NCI-H2107 treated with DMSO at 0.1 percent for 48 hours (cell line): ENCODE results near the gene ESYT2.
A peak's percentile ranks its signal among the peaks of the same experiment; 100 is the strongest.

ENCODE experiments used
- DNase-seq: peaks from one replicate; lab custom pipeline; 2025; ENCODE audit not compliant: unreplicated experiment; lab: John Stamatoyannopoulos, UW

Gene ESYT2

DNA sequence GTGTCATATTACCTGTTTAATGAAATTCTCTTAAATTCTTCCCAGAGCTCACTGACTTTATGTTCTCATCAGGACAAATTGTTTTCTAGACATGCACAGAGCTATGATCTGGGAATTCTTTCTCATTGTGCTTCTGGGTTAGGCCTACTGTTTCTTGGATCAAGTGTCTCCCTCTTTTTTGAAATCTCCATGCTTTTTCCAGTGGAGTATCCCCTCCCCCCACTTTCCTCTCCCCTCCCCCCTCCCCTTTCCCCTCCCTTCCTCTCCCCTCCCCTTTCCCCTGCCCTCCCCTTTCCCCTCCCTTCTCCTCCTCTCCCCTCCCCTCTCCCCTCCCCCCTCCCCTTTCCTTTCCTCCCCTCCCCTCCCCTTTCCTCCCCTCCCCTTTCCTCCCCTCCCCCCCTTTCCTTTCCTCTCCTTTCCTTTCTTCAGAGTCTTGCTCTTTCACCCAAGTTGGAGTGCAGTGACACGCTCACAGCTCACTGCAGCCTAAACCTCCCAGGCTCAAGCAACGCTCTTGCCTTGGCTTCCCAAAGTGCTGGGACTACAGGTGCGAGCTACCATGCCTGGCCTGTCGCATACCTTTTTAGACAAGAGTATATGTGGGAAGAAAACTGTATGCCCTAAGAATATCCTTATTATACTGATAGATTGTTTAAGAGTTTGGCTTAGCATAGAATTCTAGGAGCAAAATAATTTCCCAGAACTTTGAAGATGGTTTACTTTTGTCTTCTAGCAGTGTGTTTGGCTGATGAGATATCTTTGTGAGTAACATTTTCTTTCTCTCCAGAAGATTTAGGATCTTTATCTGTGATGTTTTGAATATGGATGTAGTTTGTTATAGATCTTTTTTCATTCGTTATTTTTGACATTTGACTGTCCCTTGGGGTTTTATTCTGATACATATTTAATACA is 29.5 kb upstream of the ESYT2 start:
- no peak for DNase-seq

DNA sequence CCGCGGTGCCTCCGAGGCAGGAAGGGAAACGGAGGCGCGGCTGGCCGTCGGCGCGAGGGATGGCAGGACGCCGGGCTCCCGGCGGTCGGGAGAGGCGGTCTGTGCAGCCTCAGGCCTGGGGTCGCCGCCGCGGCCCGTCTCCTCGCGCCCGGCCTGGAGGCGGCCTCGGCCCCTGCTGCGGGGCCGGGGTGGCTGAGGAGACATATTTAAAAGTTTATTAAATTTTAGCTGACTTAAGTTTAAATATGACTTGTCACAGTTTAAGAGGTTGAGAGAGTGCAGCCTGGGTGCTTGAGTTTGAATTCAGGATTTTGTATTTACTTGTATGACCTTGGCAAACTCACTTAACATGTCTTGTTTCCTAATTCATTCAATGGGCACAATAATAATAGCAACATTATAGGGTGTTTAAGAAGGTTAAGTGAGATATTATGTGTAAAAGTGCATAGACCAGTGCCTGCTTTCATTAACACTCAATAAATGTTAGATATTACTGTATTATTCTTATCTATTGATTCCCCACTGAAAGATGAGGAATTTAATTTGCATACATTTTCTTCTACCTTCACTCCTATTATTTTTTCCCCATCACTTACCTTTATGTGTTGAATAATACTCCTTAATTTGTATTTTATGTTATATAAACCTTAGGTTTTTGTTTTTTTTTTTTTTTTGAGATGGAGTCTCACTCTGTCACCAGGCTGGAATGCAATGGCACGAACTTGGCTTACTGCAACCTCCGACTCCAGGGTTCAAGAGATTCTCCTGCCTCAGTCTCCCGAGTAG is 27.8 kb upstream of the ESYT2 start:
- no peak for DNase-seq

GRCh38 chr7:158854681-158855081 is 25.4 kb upstream of the ESYT2 start:
- DNase-seq = no peak

DNA sequence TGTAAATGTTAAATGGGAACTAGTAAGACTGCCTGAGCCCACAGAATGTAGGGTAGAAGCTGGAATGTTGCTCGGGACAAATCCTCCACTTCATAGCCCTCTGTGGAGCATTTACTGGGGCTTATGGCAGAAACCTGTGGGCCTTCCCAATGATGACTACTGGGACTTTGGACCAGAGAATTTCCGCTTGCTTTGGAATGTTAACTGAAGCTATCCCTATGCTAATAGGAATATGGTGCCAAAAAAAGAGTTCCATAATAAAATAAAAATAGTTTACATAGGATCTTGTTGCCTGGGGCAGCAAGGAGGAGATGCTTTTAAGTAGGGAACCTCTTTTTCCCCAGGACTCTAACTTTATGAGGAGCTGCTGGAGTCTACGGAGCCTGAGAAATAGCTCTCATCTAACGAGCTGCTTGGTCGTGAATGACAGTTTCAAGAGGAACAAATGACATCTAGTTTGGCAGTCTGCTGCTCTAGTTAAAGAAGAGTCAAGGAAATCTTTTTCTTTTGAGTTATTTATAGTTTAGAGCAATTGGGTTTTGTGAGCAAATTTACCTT is 21.3 kb upstream of the ESYT2 start:
- no peak for DNase-seq

GRCh38 chr7:158849768-158850544 is 20.6 kb upstream of the ESYT2 start:
- DNase-seq = peak; percentile 18

DNA sequence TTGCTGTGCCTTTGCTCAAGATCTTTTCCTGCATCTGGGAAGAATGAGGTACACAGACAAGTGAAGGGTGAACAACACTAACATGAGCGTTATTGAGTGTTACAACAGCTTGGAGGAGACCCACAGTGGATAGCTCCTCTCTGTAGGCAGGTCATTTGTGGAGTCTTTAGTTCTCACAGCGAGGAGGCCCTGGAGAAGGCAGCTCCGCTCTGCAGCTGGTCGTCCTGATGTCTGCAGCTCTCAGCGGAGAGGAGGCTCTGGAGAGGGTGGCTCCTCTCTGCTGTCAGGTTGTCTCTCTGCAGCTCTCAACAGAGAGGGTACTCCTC is 20.1 kb upstream of the ESYT2 start:
- DNase-seq = no peak

GRCh38 chr7:158847451-158847866 is 18.1 kb upstream of the ESYT2 start:
- no peak for DNase-seq

GRCh38 chr7:158846304-158846703 is 17.0 kb upstream of the ESYT2 start:
- DNase-seq = no peak

- DNase-seq = no peak
These were observed 14.5 kb upstream of the ESYT2 start for GRCh38 chr7:158843771-158844170.

- DNase-seq = no peak
These were observed 13.2 kb upstream of the ESYT2 start for GRCh38 chr7:158842486-158842885.

DNA sequence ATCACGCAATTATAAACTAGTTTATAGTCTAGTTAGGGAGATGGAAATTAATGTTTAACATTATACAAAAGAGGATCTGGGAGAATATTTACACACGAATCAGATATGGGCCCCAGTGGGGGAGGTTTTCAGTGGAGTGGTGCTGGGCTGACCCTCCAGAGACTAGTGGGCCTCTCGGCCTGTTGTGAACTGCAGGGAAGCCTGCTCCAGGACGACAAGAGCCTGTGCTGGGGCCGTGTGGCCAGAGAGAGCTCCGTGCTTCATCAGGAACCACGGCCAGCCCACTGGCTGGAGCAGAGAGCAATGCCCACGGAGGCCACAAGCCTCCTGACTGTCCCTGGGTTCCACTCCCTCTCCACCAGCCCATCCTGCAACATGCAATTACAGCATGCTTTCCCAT is 11.3 kb upstream of the ESYT2 start:
- DNase-seq = no peak

DNA sequence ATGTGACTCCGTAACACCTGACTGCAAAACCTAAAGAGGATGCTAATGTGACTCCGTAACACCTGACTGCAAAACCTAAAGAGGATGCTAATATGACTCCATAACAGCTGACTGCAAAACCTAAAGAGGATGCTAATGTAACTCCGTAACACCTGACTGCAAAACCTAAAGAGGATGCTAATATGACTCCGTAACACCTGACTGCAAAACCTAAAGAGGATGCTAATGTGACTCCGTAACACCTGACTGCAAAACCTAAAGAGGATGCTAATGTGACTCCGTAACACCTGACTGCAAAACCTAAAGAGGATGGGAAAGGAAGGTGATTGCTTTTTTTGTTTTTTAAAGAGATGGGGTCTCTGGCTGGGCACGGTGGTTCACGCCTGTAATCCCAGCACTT is 9.9 kb upstream of the ESYT2 start:
- peak; percentile 30 for DNase-seq

DNA sequence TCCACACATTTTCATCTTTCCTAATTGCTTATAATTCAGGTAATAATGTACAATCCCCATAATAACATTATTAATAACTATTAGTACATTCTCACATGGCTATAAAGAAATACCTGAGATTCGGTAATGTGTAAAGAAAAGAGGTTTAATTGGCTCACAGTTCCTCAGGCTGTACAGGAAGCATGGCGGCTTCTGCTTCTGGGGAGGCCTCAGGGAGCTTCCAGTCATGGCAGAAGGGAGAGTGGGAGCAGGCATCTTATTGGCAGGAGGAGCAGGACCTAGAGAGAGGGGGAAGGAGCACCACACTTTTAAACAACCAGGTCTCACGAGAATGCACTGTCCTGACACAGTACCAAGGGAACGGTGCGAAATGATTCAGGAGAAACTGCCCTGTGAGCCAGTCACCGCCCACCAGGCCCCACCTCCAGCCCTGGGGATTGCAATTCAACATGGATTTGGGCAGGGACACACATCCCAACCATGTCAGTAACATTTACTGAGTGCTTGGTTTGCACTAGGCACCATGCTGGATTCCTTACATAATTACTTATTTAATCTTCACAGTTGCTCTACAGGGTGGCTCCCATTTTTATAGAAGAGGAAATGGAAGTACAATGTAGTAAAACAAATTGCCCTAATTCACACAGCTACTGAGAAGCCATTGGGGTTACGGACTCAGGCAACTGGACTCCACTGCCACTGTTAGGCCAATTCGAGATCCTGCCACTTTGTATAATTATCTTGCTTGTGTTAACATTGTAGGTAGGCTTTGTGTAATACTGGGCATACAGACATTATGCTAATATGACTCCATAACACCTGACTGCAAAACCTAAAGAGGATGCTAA is 8.7 kb upstream of the ESYT2 start:
- peak; percentile 77 for DNase-seq

GRCh38 chr7:158836692-158837091 is 7.4 kb upstream of the ESYT2 start:
- no peak for DNase-seq

- DNase-seq = no peak
These were observed 5.8 kb upstream of the ESYT2 start for GRCh38 chr7:158834878-158835784.

GRCh38 chr7:158832994-158833393 is 3.7 kb upstream of the ESYT2 start:
- DNase-seq = no peak

DNA sequence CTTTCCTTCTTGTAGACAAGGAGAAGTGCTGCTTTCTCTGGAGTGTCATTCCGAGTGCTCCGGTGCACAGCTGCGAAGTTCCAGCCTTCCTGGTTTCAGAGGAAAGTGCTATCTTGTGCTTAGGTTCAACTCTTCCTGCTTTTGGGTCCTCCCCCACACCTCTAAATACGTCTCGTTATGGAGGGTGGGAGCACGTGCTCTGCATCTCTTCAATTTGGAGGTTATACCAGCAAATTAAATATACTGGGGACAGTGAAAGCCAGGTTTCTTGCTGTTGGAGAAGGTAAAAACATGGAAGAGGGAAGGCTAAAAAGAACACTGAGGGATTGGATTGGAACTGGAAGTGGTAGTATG is 2.4 kb upstream of the ESYT2 start:
- DNase-seq = no peak

DNA sequence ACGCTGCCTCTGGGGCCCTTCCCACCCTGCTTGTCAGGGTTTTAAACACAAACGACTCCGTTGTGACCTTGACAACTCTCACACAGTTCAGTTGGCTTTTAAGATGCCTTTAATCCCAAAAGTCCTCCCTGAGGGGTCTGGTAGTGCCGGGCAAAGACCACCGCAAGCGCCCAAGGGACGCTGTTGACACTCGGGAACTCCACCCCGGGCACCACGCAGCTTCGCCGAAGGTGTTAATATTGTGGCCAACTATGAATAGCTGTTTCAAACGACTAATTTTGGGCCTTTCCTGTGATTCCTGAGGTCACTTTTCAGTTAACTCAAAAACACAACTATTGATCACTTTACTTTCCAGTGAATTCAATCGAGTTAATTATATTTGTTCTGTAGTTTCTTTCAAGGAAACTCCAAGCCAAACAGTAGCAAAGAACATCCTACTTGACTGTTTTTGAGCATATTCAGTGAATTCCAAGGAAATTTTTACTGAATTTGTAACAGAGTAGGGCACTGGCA is 958 bp upstream of the ESYT2 start:
- no peak for DNase-seq

DNA sequence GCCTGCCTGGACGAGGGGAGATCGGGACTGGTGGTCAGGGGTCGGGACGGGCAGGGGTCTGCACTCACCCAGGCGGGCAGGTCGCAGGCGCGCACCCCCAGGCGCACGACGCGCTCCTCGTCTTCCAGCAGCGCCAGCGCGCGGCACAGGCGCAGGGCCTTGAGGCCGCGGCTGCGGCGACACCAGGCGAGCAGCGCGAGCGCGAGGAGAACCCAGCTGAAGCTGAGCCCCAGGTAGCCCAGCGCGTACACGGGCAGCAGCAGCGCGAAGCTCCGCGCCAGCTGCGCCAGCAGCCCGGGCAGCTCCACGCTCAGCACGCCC is 328 bp downstream of the ESYT2 start:
- DNase-seq = no peak
